IMR-90 (cell line): ENCODE results near the gene CWC15. TPM values are rescaled to one million over a fixed set of nuclear protein-coding genes. Genes with fewer than 3 reads are reported as not detected.

ENCODE experiments used
- ATAC-seq: fragments of 200-7000 bp; cut with Tn5 transposase; 2 replicates; pipeline ENCODE4 v1.9.1; 2020; ENCODE audit warnings: low read depth, mild to moderate bottlenecking, moderate library complexity
- BruUV-seq: library from RNA; stranded (reverse); fragments of 400-500 nt; replicated peaks from 2 replicates; lab custom pipeline; 2021; lab: Mats Ljungman, UMichigan
- CTCF ChIA-PET: fragments of 300-600 bp; formaldehyde crosslinking; extraction: SDS; loops from one replicate; lab custom pipeline; 2021; ENCODE audit warnings: antibody characterized with exemption; lab: Yijun Ruan, JAX
- POLR2A ChIA-PET: fragments of 300-600 bp; sonication (Branson Sonifier 250); formaldehyde crosslinking; loops from one replicate; lab custom pipeline; 2022; ENCODE audit warnings: antibody characterized with exemption; ENCODE audit not compliant: unreplicated experiment; lab: Charles Lee
- DNase-seq: peaks from one replicate; pipeline ENCODE4 v3.0.0; 2013
- H2AFZ ChIP-seq: replicated peaks from 2 replicates; pipeline ENCODE3; 2013; ENCODE audit warnings: low read length, mild to moderate bottlenecking; ENCODE audit not compliant: poor library complexity
- H2AK5ac ChIP-seq: 2 replicates; pipeline ENCODE4 v1.6.1; 2013; ENCODE audit warnings: low read depth, low read length, inconsistent platforms
- H2AK9ac ChIP-seq: replicated peaks from 2 replicates; pipeline ENCODE3; 2013; ENCODE audit warnings: mild to moderate bottlenecking, low read depth, low read length, moderate library complexity; ENCODE audit not compliant: poor library complexity
- H2BK120ac ChIP-seq: 2 replicates; pipeline ENCODE4 v1.6.1; 2013; ENCODE audit warnings: low read depth, low read length, inconsistent platforms
- H2BK15ac ChIP-seq: 3 replicates; pipeline ENCODE4 v1.6.1; 2013; ENCODE audit warnings: low read depth, low read length, inconsistent platforms
- H2BK20ac ChIP-seq: 2 replicates; pipeline ENCODE4 v1.6.1; 2013; ENCODE audit warnings: low read depth, mild to moderate bottlenecking, inconsistent platforms, low read length, moderate library complexity
- H2BK5ac ChIP-seq: 2 replicates; pipeline ENCODE4 v1.6.1; 2013; ENCODE audit warnings: mild to moderate bottlenecking, low read depth, low read length, inconsistent platforms; ENCODE audit not compliant: poor library complexity, severe bottlenecking
- H3K14ac ChIP-seq: replicated peaks from 2 replicates; pipeline ENCODE4 v1.6.1; 2013; ENCODE audit warnings: low read depth, low read length, inconsistent platforms
- H3K18ac ChIP-seq: 2 replicates; pipeline ENCODE4 v1.6.1; 2013; ENCODE audit warnings: low read depth, low read length, control low read depth
- H3K23ac ChIP-seq: 2 replicates; pipeline ENCODE4 v1.6.1; 2013; ENCODE audit warnings: low read depth, low read length, inconsistent platforms
- H3K27ac ChIP-seq: 2 replicates; pipeline ENCODE4 v1.5.1; 2013; ENCODE audit warnings: mild to moderate bottlenecking, control low read depth, low read length; ENCODE audit not compliant: insufficient read depth
- H3K27me3 ChIP-seq: 2 replicates; pipeline ENCODE4 v1.6.1; 2013; ENCODE audit warnings: low read length; ENCODE audit not compliant: control insufficient read depth, insufficient read depth
- H3K36me3 ChIP-seq: 2 replicates; pipeline ENCODE4 v1.6.1; 2013; ENCODE audit warnings: low read length, mixed read lengths; ENCODE audit not compliant: control insufficient read depth, insufficient read depth
- H3K4ac ChIP-seq: 2 replicates; pipeline ENCODE4 v1.6.1; 2013; ENCODE audit warnings: low read depth, low read length, inconsistent platforms
- H3K4me1 ChIP-seq: 2 replicates; pipeline ENCODE4 v1.6.1; 2013; ENCODE audit warnings: low read length, mixed read lengths; ENCODE audit not compliant: control insufficient read depth, insufficient read depth
- H3K4me2 ChIP-seq: 2 replicates; pipeline ENCODE4 v1.6.1; 2013; ENCODE audit warnings: low read depth, mild to moderate bottlenecking, control low read depth, low read length, moderate library complexity
- H3K4me3 ChIP-seq: 2 replicates; pipeline ENCODE4 v1.5.1; 2013; ENCODE audit warnings: low read depth, mild to moderate bottlenecking, control low read depth, low read length, moderate library complexity; ENCODE audit not compliant: insufficient read depth
- H3K56ac ChIP-seq: 2 replicates; pipeline ENCODE4 v1.6.1; 2013; ENCODE audit warnings: low read length, inconsistent platforms; ENCODE audit not compliant: insufficient read depth; ENCODE audit errors: extremely low read depth
- H3K79me1 ChIP-seq, 2 experiments: 2 replicates each; pipeline ENCODE4 v1.6.1; 2013; ENCODE audit warnings: low read length in 2 of 2, inconsistent platforms in 1 of 2, low read depth in 1 of 2
- H3K9ac ChIP-seq: 2 replicates; pipeline ENCODE4 v1.6.1; 2013; ENCODE audit warnings: low read depth, low read length, control low read depth
- H3K9me1 ChIP-seq: 2 replicates; pipeline ENCODE4 v1.6.1; 2013; ENCODE audit warnings: low read length, inconsistent platforms; ENCODE audit not compliant: insufficient read depth
- H3K9me3 ChIP-seq: 2 replicates; pipeline ENCODE4 v1.6.1; 2013; ENCODE audit warnings: low read length; ENCODE audit not compliant: control insufficient read depth, insufficient read depth
- H4K20me1 ChIP-seq: 2 replicates; pipeline ENCODE4 v1.6.1; 2013; ENCODE audit warnings: low read length, inconsistent platforms; ENCODE audit not compliant: insufficient read depth
- H4K5ac ChIP-seq: 2 replicates; pipeline ENCODE4 v1.6.1; 2013; ENCODE audit warnings: mild to moderate bottlenecking, low read depth, low read length, control low read depth
- H4K8ac ChIP-seq, 2 experiments: 2 replicates each; pipeline ENCODE4 v1.6.1; 2013; ENCODE audit warnings: low read depth in 2 of 2, low read length in 2 of 2, control low read depth in 1 of 2, inconsistent platforms in 1 of 2
- H4K91ac ChIP-seq: 2 replicates; pipeline ENCODE4 v1.6.1; 2013; ENCODE audit warnings: low read depth, low read length, inconsistent platforms; ENCODE audit not compliant: insufficient read depth
- BHLHE40 ChIP-seq: fragments of 150-350 bp; IDR thresholded peaks from 2 replicates; pipeline ENCODE4 v1.6.1; 2016; ENCODE audit warnings: mild to moderate bottlenecking, low read depth, low read length
- CHD1 ChIP-seq: IDR thresholded peaks from 2 replicates; pipeline ENCODE4 v1.6.1; 2012; ENCODE audit warnings: low read depth, low read length, improper control_type of control experiment
- CTCF ChIP-seq: conservative IDR thresholded peaks from 2 replicates; pipeline ENCODE4 v1.5.1; 2012; ENCODE audit warnings: mild to moderate bottlenecking, low read depth, low read length, improper control_type of control experiment
- ELK1 ChIP-seq: fragments of 150-350 bp; IDR thresholded peaks from 2 replicates; pipeline ENCODE4 v1.6.1; 2016; ENCODE audit warnings: low read depth, mild to moderate bottlenecking, low read length, moderate library complexity, borderline replicate concordance
- FOS ChIP-seq: fragments of 150-350 bp; IDR thresholded peaks from 2 replicates; pipeline ENCODE4 v1.6.1; 2016; ENCODE audit warnings: low read depth, low read length
- MAFK ChIP-seq: IDR thresholded peaks from 2 replicates; pipeline ENCODE4 v1.6.1; 2012; ENCODE audit warnings: low read depth, low read length, improper control_type of control experiment
- MAZ ChIP-seq: IDR thresholded peaks from 2 replicates; pipeline ENCODE4 v1.6.1; 2012; ENCODE audit warnings: low read depth, mild to moderate bottlenecking, low read length, improper control_type of control experiment, moderate library complexity, borderline replicate concordance
- MXI1 ChIP-seq: IDR thresholded peaks from 2 replicates; pipeline ENCODE4 v1.6.1; 2012; ENCODE audit warnings: low read depth, mild to moderate bottlenecking, low read length, moderate library complexity, borderline replicate concordance
- POLR2A ChIP-seq: IDR thresholded peaks from 2 replicates; pipeline ENCODE4 v1.6.1; 2012; ENCODE audit warnings: mild to moderate bottlenecking, low read depth, low read length
- RCOR1 ChIP-seq: IDR thresholded peaks from 2 replicates; pipeline ENCODE4 v1.6.1; 2012; ENCODE audit warnings: mild to moderate bottlenecking, low read length, improper control_type of control experiment; ENCODE audit not compliant: insufficient replicate concordance
- RFX5 ChIP-seq: IDR thresholded peaks from 2 replicates; pipeline ENCODE4 v1.8.0; 2012; ENCODE audit warnings: low read depth, mild to moderate bottlenecking, low read length, moderate library complexity
- SMC3 ChIP-seq: fragments of 150-350 bp; IDR thresholded peaks from 2 replicates; pipeline ENCODE4 v1.6.1; 2016; ENCODE audit warnings: low read depth, mild to moderate bottlenecking, antibody characterized with exemption, low read length, moderate library complexity
- USF2 ChIP-seq: fragments of 150-350 bp; IDR thresholded peaks from 2 replicates; pipeline ENCODE4 v1.6.1; 2017; ENCODE audit warnings: mild to moderate bottlenecking, antibody characterized with exemption, low read length, low read depth
- WGBS, 2 experiments: methylation state at CpG; one replicate each; pipeline versions ENCODE4 v1.1.5 to v1.1.7; 2013; ENCODE audit warnings: missing lambda C conversion rate in 2 of 2; ENCODE audit not compliant: insufficient read length in 1 of 2; ENCODE audit errors: extremely low coverage in 2 of 2; 5-methylcytosine and 5-hydroxymethylcytosine counted together
- dilution Hi-C: fragments of 300-500 bp; cut with HindIII; formaldehyde crosslinking; loops from one replicate; pipeline ENCODE4 v1.14.3; 2018; ENCODE audit warnings: low sequenced_read_pairs; ENCODE audit not compliant: unreplicated experiment
- in situ Hi-C: fragments of 300-500 bp; cut with MboI; formaldehyde crosslinking; loops from 3 replicates; pipeline ENCODE4 v1.14.3; 2019; ENCODE audit warnings: low sequenced_read_pairs, inconsistent platforms, mixed read lengths
- intact Hi-C: fragments of 100-400 bp; cut with micrococcal nuclease; formaldehyde crosslinking; loops from 2 replicates; pipeline ENCODE4 v1.10.0; 2022
- polyA plus RNA-seq, 3 experiments: library from polyadenylated mRNA; depleted of rRNA; stranded (reverse); fragments of >200 nt; gene quantifications; 2 replicates each; pipeline ENCODE4 v1.2.3, GENCODE V29; 2012; ENCODE audit warnings: low replicate concordance in 1 of 3
- total RNA-seq: library from RNA; depleted of rRNA; stranded (reverse); fragments of >200 nt; gene quantifications from 2 replicates; pipeline ENCODE4 v1.2.3, GENCODE V29; 2012

CWC15 gene
- total and polyA plus RNA-seq, 2 of the 4 experiments (the other 2 are of a cell fraction), result 38.4 to 48.6 TPM

GRCh38 chr11:94961255-94961654 lies 12.1 kb downstream of the CWC15 start:
- Histone ChIP-seq H2AK9ac (no peak overlapping the region), H2AFZ (no peak overlapping the region), H3K9me3 (no peaks in the 10 kb centered on the region), H3K4me2 (no peak overlapping the region), H3K27ac (no peak overlapping the region), H4K91ac (no peak overlapping the region), H3K4ac (no peak overlapping the region), H3K23ac (no peak overlapping the region), H4K5ac (no peak overlapping the region), H4K8ac (no peak overlapping the region), H3K18ac (no peak overlapping the region), H2AK5ac (no peak overlapping the region), H2BK120ac (no peak overlapping the region), H3K14ac (no peak overlapping the region), H4K20me1 (no peaks in the 10 kb centered on the region), H3K4me1 (peaks cover 5% of the 10 kb centered on the region), H3K27me3 (no peaks in the 10 kb centered on the region), H3K4me3 (no peak overlapping the region), H3K79me1 (peaks cover 0 to 6% of the 10 kb centered on the region in 2 experiments; a peak in 2 of 4 replicates), H2BK15ac (no peak overlapping the region), H3K36me3 (peaks cover 23% of the 10 kb centered on the region), H2BK5ac (no peak overlapping the region), H2BK20ac (no peak overlapping the region), H3K9ac (no peak overlapping the region), H3K56ac (no peak overlapping the region), H3K9me1 (0 out of 2 replicates have a peak, but pooled peaks cover 4% of the 10 kb centered on the region)
- DNase-seq (no peak), ATAC-seq (no peak)
- no TSS peak for BruUV-seq
- POLR2A ChIA-PET, result no interaction called here
- CTCF ChIA-PET, result no interaction called here
- WGBS, 2 experiments, result no CpG with 5 or more reads among the region's 1 CpG
- in situ Hi-C loops (no loop called here), intact Hi-C loops (loop anchor here (2.0 kb wide), 1 partner anchor 338 kb away; no protein-coding TSS in a partner anchor), dilution Hi-C loops (no loop called here)
- no peak for TF ChIP-seq RFX5
- TF ChIP-seq CTCF, result no peak
- TF ChIP-seq RCOR1, result no peak
- no peak for TF ChIP-seq BHLHE40
- TF ChIP-seq MAZ, result no peak
- no peak for TF ChIP-seq SMC3
- no peak for TF ChIP-seq MXI1
- no peak for TF ChIP-seq ELK1
- TF ChIP-seq FOS, result no peak
- TF ChIP-seq CHD1, result no peak
- no peak for TF ChIP-seq MAFK
- TF ChIP-seq POLR2A, result no peak
- no peak for TF ChIP-seq USF2
